ENCODE measurements around the gene MRPS23. TPM values are rescaled to one million over a fixed set of nuclear protein-coding genes. Genes with fewer than 3 reads are reported as not detected.
A peak's percentile ranks its signal among the peaks of the same experiment; 100 is the strongest.

The MRPS23 gene
- total and polyA plus RNA-seq, 2 of the 13 experiments (the other 11 are each of a cell fraction or from before 2014, with no cell fraction given), result 63.2 to 181 TPM

GRCh38 chr17:57849874-57850754 is at the start of gene MRPS23 (continued):
- TF ChIP-seq ZKSCAN8 (CRISPR knock-in tag; IDR thresholded peaks at IDR 0.05; ENCODE audit: borderline replicate concordance), result peak; percentile 97
- peak; percentile 88 for TF ChIP-seq ZNF790 (CRISPR knock-in tag; IDR thresholded peaks at IDR 0.05; ENCODE audit: borderline replicate concordance)
- no peak for TF ChIP-seq MLLT10 (CRISPR knock-in tag; IDR thresholded peaks at IDR 0.05)
- no peak; the same call in 1 of the 2 replicates for TF ChIP-seq NR2F2 (IDR thresholded peaks at IDR 0.05; ENCODE audit: borderline replicate concordance, low read depth)
- TF ChIP-seq POLR2G (IDR thresholded peaks at IDR 0.05; ENCODE audit: low read depth, low read length), result peak; percentile 90
- no peak for TF ChIP-seq TCF7 (IDR thresholded peaks at IDR 0.05; ENCODE audit: low read depth)
- TF ChIP-seq PATZ1 (CRISPR knock-in tag; IDR thresholded peaks at IDR 0.05), result peak; percentile 83
- peak; percentile 88; the same call in 1 of the 2 replicates for TF ChIP-seq DDIT3 (CRISPR knock-in tag; IDR thresholded peaks at IDR 0.05)
- TF ChIP-seq ZNF260 (CRISPR knock-in tag; IDR thresholded peaks at IDR 0.05; ENCODE audit: borderline replicate concordance, low read depth), result no peak
- TF ChIP-seq MIER3 (CRISPR knock-in tag; IDR thresholded peaks at IDR 0.05; ENCODE audit: borderline replicate concordance), result peak; percentile 100
- TF ChIP-seq AFF4 (CRISPR knock-in tag; IDR thresholded peaks at IDR 0.05), result peak; percentile 84
- peak; percentile 15; the same call in 1 of the 2 replicates for TF ChIP-seq ZNF281 (CRISPR knock-in tag; IDR thresholded peaks at IDR 0.05; ENCODE audit: borderline replicate concordance)
- TF ChIP-seq TOE1 (CRISPR knock-in tag; IDR thresholded peaks at IDR 0.05), result peak; percentile 97
- peak; percentile 94 for TF ChIP-seq TFDP2 (CRISPR knock-in tag; IDR thresholded peaks at IDR 0.05)
- TF ChIP-seq KDM4B (CRISPR knock-in tag; IDR thresholded peaks at IDR 0.05), result peak; percentile 81
- peak; percentile 86 for TF ChIP-seq POLR2AphosphoS5 (IDR thresholded peaks at IDR 0.05; ENCODE audit: low read depth, low read length)
- TF ChIP-seq ZNF691 (CRISPR knock-in tag; IDR thresholded peaks at IDR 0.05; ENCODE audit: borderline replicate concordance, low read depth), result peak; percentile 93; the same call in 1 of the 2 replicates

Measured in HepG2 (cell line).